GM21786 (cell line): Measurements from ENCODE around the gene ABHD5.
"Not testable (repeated sequence)": the region's sequence is repeated elsewhere in the genome, so short reads cannot be mapped to it uniquely, and the experiment has no call there.

Source experiments
- ATAC-seq: cut with Tn5 transposase; IDR thresholded peaks from one replicate; pipeline ENCODE4 v1.9.1; 2021; ENCODE audit not compliant: unreplicated experiment

ABHD5 gene

DNA sequence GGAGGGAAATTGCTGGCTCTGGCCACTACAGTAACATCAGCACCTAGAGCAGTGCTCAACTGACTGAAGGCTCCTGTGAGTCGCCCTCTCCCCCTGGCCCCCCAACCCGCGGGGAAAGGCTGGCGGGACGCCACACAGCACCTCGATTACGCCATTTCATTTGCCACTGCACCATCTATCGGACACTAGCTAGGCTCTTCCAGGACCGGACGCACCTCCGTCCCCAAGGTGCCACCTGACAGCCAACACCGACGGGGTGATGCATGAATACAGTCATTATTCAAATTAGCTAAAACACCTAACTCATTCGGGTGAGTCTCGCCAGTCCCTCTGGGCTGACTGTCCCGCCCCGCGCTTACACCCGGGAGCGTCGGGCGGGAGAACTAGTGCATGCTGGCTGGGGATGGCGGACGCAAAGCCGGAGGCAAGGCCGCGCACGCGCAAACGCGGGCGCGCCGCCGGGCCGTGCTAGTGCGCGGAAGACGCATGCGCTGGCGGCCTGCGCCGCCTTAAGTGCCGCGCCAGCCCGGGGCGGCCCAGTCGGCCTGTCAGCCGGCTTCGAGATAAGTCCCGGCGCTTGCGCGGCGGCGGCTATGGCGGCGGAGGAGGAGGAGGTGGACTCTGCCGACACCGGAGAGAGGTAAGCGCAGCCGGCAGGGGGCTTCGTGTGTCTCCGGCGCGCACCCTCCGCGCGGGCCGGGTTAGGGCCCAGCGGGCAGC is at the start of gene ABHD5:
ABHD5 (plus strand) TSS at position 539 of the 720 bp plus-strand sequence; CDS start at position 594, 55 bp downstream.
- ATAC-seq, result peak; percentile 80

DNA sequence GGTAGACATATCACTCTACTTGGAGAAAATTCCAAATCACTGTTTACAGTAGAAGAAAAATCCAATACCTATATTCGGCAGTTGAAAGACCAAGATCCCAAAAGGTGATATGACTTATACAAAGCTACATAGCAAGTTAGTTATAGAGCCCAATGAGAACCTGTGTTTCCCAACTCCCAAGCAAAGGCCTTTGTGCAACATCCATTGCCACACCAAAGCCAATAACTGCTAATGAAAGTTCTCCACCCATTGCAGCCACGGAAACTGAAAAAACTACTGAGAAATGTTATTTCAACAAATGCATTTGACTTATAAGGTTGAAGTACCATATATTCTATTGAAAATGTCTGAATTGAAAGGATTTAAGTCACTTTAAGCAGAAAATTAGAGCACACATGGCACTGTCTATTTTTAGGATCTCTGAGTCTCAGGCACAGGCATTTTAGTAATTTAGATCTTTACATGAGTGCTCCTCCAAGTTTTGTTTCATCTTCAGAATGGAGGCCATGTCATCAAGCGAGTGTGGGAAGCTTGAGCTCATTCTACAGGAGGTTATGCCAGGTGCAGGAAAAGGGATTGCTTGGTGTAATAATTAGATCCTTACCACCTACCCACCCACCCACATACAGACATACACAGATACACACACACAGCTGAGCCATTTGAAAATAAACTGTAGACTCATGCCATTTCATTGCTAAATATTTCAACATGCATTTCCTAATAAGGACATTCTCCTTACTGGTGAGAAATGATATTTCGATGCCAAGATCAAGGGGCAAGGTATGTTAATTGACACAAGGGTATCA is 49.2 kb upstream of the ABHD5 start:
- ATAC-seq, result no peak

DNA sequence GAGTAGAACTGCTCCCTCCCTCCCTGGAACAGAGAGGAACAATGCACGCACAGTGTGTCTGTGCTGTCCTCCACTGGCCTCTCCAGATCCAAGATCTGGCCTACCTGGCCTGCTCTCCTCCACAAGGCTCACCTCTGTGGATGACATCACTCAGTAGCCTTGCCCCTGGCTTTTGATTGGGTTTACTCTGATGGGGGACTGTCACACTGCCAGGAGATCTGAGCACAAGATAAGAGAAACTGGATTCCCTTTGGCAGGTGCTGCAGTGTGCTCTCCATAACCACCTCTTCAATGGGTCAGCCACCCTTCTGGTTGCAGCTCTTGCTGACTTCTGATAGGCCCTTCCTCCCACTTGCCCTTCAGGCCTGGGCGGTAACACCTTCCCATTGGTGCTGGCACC is 46.3 kb upstream of the ABHD5 start:
- ATAC-seq, result no peak

DNA sequence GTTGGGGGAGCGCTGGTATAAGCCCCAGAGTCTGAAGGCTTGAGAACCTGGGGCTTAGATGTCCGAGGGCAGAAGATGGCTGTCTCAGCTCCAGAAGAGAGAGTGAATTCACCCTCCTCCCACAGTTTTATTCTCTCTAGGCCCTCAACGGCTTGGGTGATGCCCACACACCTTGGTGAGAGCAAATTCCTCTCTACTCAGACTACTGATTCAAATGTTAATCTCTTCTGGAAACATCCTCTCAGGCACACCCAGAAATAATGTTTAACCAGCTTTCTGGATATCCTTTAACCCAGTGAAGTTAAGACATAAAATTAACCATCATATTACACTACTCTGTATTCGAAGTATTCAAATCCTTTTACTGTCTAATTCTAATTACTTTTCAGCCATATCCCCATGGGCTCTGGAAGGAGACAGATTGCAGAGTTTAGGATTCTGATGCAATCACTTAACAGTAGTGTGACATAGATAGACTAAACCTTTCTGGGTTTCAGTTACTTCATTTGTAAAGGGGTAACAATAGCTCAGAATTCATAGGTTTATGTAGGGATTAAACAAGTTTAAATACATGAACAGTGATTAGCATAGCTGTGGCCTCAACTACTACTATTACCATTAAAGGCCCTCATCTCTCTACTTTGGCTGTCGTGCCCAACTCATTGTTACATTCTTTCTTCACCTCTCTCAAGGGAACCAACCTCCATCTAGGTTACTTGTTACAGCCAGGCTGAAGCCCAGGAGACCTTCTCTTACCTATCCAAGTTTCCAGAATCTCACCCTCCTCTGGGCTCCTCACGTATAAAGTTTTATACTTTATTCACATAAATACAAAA is 43.2 kb upstream of the ABHD5 start:
- ATAC-seq, result no peak

DNA sequence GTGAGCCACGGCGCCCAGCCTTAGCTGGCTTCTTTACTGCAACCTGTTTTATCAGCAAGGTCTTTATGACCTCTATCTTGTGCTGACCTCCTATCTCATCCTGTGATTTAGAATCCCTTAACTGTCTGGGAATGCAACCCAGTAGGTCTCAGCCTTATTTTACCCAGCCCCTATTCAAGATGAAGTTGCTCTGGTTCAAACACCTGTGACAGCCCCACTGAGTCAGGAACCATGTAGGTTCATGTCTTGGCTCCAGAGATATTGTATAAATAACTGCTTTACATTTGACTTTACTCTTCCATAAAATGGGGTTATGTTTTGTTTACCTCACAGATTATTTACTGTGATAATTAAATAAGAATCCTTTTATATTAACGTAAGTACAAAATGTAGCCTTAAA is 41.8 kb upstream of the ABHD5 start:
- ATAC-seq, result no peak

DNA sequence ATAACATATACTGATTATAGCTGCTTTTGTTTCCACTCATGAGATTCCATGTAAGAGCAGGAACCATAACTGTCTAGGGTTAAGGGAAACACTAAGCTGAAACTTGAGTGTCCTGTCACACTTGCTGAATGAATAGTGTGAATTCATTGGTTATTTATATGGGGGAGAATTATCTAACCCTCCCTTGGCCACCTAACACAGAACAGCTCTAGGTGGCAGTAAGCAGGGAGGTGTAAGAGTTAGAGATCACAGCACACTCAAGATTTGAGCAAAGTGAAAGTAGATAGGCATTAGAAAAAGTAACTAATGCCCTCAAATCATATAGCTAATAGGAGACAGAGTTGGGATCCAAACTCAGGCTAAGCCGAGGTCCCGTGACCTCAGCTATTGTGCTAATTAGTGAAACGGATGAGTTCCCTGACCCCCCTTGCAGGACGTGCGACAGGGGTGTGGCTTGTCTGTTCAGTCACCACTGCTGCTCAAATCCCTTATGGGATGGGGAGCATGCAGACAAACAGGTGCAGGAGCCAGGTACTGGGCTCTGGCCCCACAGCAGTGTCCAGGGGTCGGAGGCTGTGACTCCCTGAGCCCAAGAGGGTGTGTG is 41.3 kb upstream of the ABHD5 start:
- ATAC-seq, result no peak

DNA sequence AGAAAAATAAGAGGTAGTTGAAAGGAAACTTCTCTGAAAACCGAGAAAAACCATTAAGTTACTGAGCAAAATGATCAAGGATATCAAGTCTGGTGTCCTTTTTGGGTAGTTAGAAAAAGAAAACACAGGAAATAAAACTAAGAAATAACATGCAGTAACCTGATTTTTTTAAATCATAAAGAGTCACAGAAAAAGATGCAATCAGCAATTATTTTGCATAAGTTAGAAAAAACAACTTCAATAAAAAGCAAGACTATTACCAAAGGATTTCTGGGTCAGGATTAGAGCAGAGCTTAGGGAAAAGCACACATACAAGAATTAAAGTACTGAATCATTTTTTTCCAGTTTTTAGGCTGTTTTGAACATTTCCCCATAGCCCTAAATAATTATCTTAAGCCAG is 40.4 kb upstream of the ABHD5 start:
- no peak for ATAC-seq

DNA sequence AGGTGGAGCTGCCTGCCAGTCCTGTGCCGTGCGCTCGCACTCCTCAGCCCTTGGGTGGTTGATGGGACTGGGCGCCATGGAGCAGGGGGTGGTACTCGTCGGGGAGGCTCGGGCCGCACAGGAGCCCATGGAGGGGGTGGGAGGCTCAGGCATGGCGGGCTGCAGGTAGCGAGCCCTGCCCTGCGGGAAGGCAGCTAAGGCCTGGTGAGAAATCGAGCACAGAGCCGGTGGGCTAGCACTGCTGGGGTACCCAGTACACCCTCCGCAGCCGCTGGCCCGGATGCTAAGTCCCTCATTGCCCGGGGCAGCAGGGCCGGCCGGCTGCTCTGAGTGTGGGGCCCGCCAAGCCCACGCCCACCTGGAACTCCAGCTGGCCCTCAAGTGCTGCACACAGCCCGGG is 34.3 kb upstream of the ABHD5 start:
- not testable (repeated sequence) for ATAC-seq

DNA sequence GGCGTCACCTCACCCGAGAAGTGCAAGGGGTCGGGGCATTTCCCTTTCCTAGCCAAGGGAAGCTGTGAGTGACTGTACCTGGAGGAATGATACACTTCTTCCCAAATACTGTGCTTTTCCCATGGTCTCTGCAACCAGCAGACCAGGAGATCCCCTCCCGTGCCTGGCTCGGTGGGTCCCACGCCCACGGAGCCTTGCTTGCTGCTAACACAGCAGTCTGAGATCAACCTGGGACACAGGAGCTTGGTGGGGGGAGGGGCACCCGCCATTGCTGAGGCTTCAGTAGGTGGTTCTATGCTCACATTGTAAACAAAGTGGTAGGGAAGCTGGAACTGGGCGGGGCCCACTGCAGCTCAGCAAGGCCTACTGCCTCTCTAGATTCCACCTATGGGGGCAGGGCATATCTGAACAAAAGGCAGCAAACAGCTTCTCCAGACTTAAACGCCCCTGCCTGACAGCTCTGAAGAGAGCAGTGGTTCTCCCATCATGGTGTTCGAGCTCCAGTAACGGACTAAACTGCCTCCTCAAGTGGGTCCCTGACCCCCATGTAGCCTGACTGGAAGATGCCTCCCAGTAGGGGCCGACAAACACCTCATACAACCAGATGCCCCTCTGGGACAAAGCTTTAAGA is 31.4 kb upstream of the ABHD5 start:
- ATAC-seq, result no peak

DNA sequence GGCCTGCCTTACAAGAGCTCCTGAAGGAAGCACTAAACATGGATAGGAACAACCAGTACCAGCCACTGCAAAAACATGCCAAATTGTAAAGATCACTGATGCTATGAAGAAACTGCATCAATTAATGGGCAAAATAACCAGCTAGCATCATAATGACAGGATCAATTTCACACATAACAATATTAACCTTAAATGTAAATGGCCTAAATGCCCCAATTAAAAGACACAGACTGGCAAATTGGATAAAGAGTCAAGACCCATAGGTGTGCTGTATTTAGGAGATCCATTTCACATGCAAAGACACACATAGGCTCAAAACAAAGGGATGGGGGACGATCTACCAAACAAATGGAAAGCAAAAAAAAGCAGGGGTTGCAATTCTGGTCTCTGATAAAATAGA is 29.4 kb upstream of the ABHD5 start:
- not testable (repeated sequence) for ATAC-seq

DNA sequence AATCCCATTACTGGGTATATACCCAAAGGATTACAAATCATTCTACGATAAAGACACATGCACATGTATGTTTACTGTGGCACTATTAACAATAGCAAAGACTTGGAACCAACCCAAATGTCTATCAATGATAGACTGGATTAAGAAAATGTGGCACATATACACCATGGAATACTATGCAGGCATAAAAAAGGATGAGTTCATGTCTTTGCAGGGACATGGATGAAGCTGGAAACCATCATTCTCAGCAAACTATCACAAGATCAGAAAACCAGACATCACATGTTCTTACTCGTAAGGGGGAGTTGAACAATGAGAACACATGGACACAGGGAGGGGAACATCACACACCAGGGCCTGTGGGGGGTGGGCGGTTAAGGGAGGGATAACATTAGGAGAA is 25.7 kb upstream of the ABHD5 start:
- ATAC-seq, result not testable (repeated sequence)

DNA sequence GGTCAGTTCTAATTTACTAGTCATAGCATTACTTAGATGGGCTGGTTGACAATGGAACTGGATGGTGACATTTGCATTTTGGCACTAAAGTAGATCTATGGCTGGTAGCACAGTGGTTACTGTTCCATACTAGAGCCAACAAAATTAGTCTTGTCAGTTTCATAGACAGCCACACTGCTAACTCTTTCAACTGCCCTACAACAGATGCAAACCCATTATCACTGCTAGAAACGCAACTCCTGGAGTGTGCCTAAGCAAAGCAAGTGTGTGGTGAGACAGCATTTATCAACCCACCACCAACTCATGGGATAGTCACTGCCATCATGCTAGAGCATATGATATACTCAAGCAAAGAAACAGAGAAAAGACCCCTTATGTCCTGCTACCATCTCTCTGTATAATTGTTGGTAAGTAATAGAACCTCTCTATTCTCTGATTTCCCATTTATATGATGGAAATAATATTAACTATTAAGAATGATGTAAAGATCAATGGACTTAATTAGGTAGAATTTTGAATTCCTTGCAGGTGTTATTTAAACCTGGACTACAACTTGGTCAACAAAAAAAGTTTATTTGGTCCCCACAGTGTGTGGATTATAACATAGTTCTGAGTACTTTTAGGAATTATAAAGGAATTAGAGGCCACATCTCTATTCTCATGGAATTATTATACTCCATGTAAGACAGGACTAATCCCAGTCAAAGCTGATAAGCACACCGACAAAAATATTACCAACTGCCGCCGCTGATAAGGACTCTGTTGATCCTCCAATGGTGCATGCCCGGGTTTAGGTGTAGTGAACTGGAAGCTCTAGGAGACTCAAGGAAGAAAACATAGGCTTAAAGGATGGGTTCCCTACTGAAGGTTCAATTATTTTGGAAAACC is 19.9 kb upstream of the ABHD5 start:
- ATAC-seq, result no peak

DNA sequence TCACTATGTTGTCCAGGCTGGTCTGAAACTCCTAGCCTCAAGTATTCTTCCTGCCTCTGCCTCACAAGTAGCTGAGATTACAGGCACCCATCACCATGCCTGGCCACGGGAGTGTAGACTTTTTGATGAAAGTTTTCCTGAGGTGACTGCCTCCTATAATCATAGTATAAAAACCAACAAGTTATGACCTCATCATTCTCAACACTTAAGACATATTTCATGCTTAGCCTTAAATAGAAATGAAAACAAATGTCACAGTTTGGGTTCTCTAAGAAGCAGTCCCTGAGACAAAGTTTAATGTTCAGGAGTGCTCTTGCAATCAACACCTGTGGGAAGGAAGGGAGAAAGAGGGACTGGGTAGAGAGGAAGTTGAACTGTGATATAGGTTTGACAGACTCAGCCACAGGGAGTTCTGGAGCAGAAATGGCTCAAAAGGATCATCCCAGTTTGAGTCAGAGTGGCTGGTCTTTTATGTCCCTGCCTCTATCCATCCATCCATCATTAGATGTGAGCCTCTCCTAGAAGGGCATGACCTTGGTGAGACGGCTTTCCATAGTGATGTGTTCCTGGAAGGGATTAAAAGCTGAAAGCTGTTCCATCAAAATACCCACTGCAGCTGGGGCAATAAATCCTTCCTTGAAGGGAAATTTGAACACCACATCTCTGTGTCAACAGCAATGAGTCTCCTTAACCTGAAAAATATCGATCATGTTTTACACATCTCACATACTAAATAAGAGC is 16.2 kb upstream of the ABHD5 start:
- ATAC-seq, result no peak

DNA sequence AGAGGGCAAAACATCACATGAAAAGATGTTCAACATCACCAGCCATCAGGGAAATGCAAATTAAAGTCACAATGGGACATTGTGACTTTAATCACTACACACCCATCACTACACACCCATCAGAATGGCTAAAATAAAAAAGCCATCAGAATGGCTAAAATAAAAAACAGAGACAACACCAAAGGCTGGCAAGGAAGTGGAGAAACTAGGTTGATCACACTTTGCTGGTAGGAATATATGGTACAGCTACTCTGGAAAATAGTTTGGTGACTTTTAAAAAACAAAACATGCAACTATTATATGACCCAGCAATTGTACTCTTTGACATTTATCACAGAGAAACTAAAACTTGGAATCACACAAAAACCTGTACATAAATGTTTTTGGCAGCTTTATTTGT is 15.1 kb upstream of the ABHD5 start:
- ATAC-seq, result no peak

DNA sequence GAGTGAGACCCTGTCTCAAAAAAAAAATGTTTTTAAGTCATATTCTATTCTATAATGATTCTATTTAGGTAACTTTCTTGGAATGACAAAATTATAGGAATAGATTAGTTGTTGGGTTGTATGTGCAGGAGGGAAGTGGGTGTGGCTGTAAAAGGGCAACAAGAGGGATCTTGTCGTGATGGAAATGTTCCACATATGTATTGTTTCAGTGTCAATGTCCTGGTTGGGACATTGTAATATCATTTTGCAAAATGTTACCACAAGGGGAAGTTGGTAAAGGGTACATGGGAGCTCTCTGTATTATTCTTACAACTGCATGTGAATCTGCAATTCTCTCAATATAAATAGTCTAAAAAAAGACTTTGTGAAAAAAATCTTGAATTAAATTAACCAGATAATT is 14.3 kb upstream of the ABHD5 start:
- ATAC-seq, result no peak

DNA sequence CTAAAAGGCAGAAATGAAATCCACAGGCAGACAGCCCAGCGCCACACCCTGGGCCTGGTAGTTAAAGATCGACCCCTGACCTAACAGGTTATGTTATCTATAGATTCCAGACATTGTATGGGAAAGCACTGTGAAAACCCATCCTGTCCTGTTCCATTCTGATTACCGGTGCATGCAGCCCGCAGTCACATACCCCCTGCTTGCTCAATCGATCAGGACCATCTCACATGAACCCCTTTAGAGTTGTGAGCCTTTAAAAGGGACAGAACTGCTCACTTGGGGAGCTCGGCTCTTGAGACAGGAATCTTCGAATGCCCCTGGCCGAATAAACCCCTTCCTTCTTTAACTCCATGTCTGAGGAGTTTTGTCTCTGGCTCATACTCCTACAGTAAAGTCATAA is 12.4 kb upstream of the ABHD5 start:
- ATAC-seq, result not testable (repeated sequence)

DNA sequence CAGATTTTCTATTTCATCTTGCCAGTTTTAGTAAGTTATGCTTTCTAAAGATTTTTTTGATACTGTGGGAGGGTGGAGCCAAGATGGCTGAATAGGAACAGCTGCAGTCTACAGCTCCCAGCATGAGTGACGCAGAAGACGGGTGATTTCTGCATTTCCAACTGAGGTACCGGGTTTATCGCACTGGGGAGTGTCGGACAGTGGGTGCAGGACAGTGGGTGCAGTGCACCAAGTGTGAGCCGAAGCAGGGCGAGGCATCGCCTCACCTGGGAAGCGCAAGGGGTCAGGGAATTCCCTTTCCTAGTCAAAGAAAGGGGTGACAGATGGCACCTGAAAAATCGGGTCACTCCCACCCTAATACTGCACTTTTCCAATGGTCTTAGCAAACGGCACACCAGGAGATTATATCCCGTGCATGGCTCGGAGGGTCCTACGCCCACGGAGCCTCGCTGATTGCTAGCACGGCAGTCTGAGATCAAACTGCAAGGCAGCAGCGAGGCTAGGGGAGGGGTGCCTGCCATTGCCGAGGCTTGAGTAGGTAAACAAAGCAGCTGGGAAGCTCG is 11.8 kb upstream of the ABHD5 start:
- not testable (repeated sequence) for ATAC-seq

DNA sequence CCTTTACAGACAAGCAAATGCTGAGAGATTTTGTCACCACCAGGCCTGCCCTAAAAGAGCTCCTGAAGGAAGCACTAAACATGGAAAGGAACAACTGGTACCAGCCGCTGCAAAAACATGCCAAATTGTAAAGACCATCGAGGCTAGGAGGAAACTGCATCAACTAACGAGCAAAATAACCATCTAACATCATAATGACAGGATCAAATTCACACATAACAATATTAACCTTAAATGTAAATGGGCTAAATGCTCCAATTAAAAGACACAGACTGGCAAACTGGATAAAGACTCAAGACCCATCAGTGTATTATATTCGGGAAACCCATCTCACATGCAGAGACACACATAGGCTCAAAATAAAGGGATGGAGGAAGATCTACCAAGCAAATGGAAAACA is 9.9 kb upstream of the ABHD5 start:
- not testable (repeated sequence) for ATAC-seq

DNA sequence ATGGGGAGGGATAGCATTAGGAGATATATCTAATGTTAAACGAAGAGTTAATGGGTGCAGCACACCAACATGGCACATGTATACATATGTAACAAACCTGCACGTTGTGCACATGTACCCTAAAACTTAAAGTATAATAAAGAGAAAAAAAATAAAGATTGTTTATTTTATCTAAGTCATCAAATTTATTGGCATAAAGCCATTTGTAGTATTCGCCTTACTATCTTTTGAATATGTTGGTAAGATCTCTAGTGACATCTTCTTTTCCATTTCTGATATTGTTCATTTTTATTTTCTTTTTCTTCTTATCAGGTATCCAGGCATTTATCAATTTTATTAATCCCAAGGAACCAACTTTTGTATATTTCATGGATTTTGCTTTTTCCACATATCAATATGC is 5.8 kb upstream of the ABHD5 start:
- no peak for ATAC-seq
